Suppressor macrophage treated with lipopolysaccharide for 4 hours (primary cell): ENCODE measurements around the gene ZNF474.
A peak's percentile ranks its signal among the peaks of the same experiment; 100 is the strongest.

Source experiments
- DNase-seq: peaks from one replicate; pipeline ENCODE4 v3.0.0-alpha.2; 2020

Gene ZNF474

DNA sequence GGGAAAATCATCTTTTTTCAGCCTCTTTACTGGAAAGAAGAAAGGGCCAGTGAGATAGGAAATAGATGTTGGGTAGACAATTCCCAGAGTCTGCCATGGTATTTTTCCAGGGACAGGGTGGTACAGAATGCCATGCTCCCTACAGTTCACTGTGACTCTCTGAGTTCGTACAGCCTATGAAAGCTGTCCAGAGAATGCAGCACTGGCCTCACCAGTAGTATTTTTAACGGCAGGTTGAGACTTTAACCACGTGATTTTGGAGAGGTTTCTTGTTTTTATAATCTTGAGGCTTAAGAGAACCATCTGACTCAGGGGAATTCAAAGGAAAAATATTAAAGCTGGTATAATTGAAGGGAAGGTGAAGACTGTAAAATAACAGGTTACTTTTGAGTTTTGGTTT, 10.1 kb upstream of the ZNF474 start:
- no peak for DNase-seq

- DNase-seq = no peak
These were observed 8.9 kb upstream of the ZNF474 start for GRCh38 chr5:122120493-122120892.

- peak; percentile 12 for DNase-seq
These were observed 8.4 kb upstream of the ZNF474 start for GRCh38 chr5:122120957-122121356.

DNA sequence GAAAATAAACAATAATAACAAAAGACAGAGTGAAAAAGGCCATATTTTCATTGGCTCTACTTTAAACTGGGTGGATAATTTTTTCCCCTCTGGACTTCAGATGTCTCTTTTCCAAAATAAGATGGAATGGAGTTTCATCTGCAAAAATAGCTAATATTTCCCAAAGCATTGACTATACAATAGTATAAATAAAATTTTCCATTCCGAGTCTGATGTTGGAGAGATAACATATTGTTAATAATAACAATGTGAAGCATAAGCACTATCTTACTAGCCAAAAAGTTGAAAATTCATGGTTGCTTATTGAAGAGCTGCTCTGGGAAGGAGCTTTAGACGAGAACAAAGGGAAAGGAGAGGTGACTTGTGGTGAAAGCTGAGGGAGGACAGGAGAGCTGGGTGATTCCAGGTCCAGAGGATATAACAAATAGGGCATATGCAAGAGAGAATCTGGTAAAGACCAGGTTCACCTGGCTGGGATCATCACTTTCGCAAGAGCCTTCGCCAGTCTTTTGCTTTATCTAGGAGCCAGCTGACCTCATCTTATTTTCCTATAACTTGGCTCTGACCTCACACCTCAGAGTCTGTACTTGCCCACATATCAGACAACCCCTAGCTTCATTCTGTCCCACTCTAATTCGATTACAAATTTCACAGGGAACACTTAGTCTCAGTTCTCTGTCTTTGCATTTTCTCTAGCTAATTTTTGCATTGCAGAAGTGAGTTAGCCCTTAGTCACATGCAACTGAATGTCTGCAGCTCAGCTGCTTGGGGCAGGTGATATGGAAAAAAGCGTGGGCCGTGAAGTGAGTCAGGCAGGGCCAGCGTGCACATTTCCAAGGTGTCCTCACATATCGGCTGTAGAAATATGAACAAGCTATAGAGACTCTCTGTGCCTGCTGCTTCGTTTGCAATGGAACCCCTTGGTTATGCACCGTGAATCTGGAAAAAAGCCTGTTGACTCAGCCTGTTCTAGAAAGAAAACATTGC, 7.6 kb upstream of the ZNF474 start:
- DNase-seq = no peak

DNA sequence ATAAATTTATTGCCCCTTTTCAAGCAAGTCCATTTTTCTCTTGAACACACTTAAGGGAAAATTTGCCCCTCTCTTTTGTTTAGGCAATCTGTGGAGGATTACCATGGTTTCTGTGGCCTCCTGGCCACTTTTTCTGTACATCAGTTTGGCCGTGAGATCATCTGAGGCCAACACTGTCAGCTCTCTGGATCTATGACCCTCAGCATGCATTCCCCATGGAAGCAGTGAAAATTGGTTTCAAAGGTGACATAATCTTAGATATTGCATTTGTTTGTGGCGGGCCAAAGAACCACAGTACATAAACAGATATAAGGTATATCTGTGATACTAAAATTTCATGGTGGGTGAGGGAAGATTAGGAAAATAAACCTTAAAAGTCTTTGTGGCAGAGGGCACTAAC, 4.6 kb upstream of the ZNF474 start:
- DNase-seq = no peak

- no peak for DNase-seq
These were observed 3.1 kb upstream of the ZNF474 start for GRCh38 chr5:122126177-122126755.

GRCh38 chr5:122126756-122127321, 2.5 kb upstream of the ZNF474 start:
- DNase-seq = no peak

- no peak for DNase-seq
These were observed 806 bp downstream of the ZNF474 start for GRCh38 chr5:122130152-122130551.

- DNase-seq = no peak
These were observed 8.4 kb downstream of the ZNF474 start for GRCh38 chr5:122137702-122138101.

DNA sequence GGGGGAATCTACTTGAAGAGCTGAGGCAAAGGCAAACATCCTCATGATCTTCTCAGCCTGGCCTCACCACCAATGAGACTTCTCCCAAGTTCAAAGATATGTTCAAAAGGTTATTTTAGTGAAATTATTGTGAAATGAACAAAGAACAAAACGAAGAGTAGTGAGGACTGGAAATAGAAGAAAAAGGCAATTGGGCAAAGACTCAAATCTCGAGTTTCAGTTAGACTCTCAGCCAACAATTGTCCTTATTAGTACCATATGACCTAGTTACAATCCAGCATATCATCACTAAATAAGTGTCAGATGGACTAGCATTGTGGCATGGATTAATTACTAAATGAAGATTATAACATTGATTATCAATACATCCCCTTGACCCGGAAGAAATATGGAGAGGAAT, 9.0 kb downstream of the ZNF474 start:
- DNase-seq = no peak

DNA sequence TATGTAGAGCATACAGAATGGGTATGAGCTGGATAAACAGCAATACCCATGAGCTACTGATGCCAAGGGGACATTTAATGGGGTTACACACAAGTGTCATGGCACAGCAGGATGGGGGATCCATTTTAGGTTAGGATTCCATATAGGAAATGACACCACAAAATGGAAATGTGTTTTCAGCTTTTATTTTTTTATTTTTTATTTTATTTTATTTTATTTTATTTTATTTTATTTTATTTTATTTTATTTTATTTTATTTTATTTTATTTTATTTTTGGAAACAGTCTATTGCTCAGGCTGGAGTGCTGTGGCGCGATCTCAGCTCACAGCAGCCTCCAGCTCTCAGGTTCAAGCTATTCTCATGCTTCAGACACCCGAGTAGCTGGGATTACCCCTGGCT, 11.6 kb downstream of the ZNF474 start:
- DNase-seq = no peak

DNA sequence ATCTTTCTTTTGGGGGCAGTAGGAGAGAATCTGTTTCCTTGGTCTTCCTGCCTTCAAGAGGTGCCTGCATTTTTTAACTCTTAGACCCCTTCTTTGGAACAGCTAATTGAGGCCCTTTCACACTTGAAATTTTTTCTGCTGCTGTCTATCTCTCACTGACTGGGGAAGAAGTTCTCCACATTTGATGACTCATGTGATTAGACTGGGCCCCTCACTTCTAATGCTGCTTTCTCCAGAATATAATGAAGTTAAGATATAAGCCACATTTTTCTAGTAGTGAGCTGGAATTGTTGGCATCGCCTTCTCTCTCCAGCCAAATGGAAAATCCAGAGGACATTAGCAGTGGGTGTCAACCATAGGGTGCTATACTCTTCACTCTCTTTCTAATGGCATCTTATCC, 12.4 kb downstream of the ZNF474 start:
- DNase-seq = no peak

GRCh38 chr5:122142480-122143164, 13.3 kb downstream of the ZNF474 start:
- no peak for DNase-seq

DNA sequence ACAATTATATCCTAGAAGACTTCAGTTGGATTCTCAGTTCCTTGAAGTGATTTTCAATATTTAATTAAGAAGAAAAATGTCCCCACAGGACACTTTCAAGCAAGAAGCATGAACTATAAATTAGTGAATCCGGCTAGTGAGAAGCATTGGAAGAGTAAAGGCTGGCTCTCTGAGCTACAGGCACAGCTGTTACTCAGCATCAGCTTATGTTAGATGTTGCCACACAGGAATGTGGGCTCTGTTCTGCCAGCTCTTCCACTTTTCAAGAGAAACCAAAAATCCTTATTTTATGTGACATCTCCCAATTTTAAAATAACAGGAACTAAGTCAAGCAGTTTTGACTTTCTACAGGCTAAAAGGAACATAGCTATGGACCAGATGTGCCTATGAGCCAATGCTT, 14.9 kb downstream of the ZNF474 start:
- no peak for DNase-seq

GRCh38 chr5:122145906-122146305, 16.6 kb downstream of the ZNF474 start:
- no peak for DNase-seq

DNA sequence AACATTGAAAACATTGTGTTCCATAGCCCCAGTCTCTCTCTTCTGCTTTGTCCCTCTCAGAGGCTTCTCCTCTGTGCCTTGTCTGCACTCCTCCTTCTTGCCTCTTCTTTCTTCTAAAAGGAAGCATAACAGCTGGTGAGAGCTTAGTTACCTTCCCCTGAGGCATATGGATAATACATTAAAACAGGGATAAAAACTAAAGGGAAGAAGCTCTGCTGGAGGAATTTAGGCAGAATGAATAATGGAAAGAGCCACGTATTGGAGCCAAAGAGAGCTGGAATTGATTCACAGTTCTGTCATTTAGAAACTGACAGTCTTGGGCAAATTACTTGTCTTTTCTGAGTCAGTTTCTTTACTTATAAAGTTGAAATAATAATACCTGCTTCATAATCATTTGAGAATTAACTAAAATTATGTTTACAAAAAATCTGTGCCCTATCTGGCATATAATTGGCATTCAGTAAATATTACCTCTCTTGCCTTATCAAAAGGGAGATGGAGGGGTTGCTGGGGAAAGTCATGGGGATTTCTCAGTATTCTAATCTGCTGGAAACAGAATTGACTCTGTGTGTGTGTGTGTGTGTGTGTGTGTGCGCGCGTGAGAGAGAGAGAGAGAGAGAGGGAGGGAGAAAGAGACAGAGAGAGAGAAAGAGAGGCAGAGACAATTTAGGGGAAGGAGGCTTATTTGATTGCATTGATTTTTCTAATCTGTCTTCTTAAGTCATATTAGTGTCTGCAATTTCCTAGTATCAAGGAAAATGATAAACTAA, 20.2 kb downstream of the ZNF474 start:
- no peak for DNase-seq

DNA sequence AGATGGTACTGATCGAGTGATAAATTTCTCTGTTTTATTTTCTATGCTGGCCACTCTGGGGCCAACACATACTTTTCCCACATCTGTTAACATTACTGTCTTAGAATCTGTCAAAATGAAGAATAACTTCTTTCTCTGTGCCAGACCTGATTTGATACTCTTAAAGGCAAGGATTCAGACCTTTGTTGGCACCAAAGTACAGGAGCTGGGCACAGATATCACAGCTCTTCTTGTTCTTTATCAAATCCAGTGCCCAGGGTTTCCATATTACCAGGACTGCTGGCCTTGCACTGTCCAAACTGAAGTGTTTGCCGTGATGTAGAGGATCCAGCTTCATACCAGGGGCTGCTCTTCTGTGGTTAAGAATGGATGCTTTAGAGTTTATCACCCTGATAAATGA, 20.9 kb downstream of the ZNF474 start:
- DNase-seq = no peak

DNA sequence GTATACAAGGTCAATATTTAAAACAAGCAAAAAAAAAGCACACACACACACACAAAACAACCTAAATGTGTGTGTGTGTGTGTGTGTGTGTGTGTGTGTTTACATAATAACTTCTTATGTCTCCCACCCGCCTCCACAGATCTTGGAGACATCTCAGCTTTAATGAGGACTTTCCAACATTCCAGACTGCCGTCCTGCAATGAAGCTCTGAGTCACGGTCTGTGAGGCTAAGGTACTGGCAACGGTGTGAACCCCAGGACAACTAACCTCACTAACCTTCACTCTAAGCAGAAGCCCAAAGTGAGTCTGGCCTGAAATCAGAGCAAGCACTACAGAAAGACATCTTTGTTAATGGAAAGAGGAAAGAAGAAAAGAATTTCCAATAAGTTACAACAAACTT, 22.3 kb downstream of the ZNF474 start:
- DNase-seq = no peak

- DNase-seq = no peak
These were observed 23.0 kb downstream of the ZNF474 start for GRCh38 chr5:122152266-122152900.

DNA sequence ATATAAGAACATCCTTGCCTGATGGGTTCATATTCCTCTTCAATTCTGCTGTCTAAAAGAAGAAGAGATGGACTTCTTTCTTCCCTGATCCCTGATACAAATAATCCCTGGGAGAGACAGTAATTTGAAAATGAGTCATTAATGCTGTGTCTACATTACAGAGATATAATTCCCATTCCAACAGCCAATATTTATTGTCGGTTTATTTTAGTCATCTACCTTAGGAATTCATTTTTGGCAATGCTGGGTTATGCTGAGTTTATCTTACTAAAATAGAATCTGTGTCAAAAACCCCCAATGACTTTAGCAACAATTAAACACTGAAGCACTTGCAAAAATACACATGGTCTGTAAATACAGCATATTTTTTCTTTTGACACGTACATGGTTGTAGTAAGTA, 23.9 kb downstream of the ZNF474 start:
- DNase-seq = no peak

DNA sequence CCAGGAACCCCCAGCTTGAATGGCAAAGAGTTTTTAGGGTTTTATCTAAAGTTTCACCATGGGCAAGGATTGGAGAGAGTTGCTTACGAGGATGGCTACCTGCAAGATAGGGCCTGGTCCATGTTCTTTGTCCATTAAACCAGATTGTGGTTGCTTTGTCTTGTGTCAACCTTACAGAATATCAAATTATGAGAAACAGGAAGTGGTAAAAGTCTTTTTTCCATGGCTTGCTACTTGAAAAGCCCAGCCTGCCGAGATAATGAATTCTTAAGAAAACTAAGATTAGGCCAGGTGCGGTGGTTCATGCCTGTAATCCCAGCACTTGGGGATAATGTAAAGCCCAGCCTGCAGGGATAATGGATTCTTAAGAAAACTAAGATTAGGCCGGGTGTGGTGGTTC, 24.4 kb downstream of the ZNF474 start:
- DNase-seq = no peak

DNA sequence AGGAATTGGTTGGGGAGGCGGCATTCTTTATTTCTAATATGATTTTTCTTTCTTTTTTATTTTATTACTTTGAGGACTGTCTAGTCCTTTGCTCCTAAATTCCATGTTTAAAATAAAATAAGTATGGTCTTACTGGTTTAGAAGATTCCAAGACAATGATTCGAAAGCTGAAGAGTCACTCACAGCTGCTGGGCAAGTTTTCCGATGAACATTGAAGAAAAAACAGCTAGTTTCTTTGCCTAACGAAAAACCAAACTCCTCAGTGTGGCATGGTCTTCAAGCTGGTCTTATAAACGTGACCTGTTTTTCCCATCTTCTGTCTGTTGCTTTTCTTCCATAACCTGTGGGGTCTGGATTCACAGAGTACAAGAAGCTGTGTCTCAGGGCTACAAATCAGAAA, 25.1 kb downstream of the ZNF474 start:
- DNase-seq = no peak
